Measurements from ENCODE around the gene HOGA1.
"Not testable (repeated sequence)": the region's sequence is repeated elsewhere in the genome, so short reads cannot be mapped to it uniquely, and the experiment has no call there.

HOGA1 gene

DNA sequence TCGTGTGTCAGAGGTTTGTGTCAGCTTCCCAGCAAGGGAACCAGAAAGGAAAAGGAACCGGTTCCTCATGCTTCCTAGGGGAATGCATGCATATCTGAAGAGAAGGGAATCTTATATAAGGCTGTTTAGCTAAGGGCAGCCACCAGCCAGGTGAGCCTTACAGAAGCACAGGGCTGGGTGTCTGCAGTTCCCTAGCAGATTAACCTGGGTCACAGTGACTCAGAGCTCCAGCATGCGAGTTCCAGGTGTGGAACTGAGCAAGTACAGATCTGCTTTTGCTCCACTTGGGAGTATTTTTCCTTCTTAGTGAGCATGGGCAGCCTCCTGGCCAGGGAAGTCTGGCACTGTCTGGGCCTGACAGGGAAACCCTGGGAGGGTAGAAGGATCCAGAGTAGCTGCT, 12.6 kb upstream of the HOGA1 start:
- no peak for DNase-seq (ENCODE audit: low spot score)
- no peak overlapping the region for H3K27ac ChIP-seq

DNA sequence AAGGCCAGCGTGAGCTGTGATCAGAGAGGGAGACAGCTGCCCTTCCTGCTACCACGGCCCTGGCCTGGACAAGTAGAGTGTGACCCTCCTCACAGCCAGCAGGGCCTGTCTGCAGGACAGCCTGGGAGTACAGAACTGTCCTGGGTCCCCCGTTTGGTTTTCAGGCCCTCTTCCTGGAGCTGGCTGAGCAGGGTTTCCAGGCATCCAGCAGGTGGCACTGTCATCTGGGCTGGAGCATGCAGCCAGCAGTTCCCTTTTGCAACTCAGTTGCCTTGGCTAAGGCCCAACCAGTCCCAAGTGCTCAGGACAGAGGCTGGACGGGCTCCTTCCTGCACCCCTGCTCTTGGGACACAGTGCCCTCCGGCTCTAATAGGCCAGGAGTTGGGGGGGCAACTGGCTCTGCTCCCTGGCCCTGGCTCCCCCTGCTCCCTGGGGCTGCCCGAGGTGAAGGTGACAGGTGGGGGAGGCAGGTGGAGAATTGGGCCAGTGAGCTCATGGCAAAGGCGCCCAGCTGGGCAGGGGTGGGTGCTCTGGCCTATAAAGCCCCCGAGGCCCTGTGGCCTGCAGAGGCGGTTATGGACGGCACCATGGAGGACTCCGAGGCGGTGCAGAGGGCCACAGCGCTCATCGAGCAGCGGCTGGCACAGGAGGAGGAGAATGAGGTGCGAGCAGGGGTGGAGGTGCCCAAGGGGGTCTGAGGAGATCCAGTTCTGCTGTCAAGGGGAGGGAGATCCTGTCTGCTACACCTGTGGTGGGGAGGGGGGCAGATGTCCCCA, 11.8 kb upstream of the HOGA1 start, which contains the start of gene ANKRD2:
Gene ANKRD2 (plus strand): TSS at position 566 of the 776 bp plus-strand sequence. CDS start 10 bp downstream, at position 576.
- TF ChIP-seq, protein P1, sequence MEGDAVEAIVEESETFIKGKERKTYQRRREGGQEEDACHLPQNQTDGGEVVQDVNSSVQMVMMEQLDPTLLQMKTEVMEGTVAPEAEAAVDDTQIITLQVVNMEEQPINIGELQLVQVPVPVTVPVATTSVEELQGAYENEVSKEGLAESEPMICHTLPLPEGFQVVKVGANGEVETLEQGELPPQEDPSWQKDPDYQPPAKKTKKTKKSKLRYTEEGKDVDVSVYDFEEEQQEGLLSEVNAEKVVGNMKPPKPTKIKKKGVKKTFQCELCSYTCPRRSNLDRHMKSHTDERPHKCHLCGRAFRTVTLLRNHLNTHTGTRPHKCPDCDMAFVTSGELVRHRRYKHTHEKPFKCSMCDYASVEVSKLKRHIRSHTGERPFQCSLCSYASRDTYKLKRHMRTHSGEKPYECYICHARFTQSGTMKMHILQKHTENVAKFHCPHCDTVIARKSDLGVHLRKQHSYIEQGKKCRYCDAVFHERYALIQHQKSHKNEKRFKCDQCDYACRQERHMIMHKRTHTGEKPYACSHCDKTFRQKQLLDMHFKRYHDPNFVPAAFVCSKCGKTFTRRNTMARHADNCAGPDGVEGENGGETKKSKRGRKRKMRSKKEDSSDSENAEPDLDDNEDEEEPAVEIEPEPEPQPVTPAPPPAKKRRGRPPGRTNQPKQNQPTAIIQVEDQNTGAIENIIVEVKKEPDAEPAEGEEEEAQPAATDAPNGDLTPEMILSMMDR (IDR thresholded peaks at IDR 0.05) = peak; percentile 90
- Histone ChIP-seq H3K4me3 (no peak within 1 kb of the TSS), H3K27ac (peak within 1 kb of the TSS in 1 of 2 donors; percentile 15)
- DNase-seq (ENCODE audit: low spot score) = peak; percentile 85

More for the DNA sequence above, 12.6 kb upstream of the HOGA1 start:
- no peak overlapping the region for H3K4me3 ChIP-seq
- TF ChIP-seq, protein P1 (IDR thresholded peaks at IDR 0.05) = no peak

DNA sequence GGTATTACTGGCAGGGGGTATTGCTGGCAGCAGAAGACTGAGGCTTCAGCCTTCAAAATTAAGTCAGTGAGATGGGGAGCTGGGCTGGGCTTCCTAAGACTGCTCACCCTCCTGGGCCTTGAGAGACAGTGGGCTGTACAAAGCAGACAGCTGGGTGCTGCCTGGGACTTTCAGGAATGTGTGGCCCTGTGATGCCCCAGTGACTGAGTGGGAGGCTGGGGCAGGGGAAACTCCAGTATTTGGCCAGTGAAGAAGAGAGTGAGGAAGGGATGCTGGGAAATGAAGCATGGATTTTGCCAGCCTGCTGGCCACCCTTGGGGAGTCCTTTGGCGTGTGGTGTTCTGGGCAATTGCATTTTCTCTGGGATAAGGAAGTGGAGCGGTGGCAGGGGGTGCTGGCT, 11.2 kb upstream of the HOGA1 start:
- H3K27ac ChIP-seq = peak overlapping the region in 1 of 2 donors; percentile 15
- H3K4me3 ChIP-seq = no peak overlapping the region
- TF ChIP-seq, protein P1 (IDR thresholded peaks at IDR 0.05) = no peak
- no peak for DNase-seq (ENCODE audit: low spot score)

DNA sequence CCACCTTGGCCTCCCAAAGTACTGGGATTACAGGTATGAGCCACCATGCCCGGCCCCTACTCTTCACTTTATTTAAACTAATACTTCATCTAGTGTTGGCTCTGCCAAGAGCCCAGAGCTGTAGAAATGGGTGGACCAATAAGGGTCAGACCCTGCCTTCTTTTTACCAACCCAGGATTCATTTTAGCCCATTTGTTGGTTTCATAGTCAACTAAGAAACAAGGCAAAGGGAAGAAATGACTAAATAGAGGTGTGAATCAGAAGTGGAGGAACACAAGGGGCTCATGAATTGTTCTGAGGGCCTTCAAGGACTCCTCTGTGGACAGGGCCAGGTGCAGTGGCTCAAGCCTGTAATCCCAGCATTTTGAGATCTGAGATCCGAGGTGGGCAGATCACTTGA, 10.5 kb upstream of the HOGA1 start:
- Histone ChIP-seq H3K4me3 (no peak overlapping the region), H3K27ac (peak overlapping the region in 1 of 2 donors; percentile 36)
- DNase-seq (ENCODE audit: low spot score) = no peak
- TF ChIP-seq, protein P1 (IDR thresholded peaks at IDR 0.05) = no peak

DNA sequence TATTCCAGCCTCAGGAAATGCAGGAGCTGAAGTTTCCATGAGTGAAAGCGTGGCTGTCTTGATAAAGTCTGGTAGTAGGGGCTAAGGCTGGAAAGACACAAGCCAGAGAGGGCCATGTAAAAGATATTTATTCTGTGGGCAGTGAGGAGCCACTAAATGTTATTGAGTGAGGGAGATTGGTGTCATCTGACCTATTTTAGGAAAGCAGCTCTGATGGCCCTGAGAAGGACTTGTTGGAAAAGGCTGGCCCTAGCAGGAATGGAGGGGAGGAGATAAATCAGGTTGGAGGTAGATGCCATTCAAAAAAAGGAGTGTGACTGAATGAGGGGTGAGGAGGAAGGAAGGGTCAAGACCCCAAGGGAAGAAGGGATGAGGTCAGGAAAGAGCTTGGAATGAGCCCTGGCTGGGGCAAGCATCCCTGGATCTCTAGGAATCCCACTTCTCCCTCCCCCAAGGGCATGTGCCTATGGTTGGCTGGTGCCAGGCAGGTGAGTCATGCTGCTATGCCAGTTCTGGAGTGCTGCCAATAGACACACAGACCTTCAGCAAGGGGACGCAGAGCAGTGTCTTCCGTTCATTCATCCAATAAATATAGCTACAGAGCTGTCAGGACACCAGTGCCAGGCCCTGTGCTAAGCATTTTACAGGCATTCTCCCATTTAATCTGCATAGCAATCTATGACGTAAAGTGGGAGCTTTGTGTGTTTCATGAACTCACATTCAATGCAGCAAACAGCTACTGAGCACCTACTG, 9.6 kb upstream of the HOGA1 start:
- Histone ChIP-seq H3K4me3 (no peak overlapping the region), H3K27ac (peak overlapping the region; percentile 1 to 78)
- TF ChIP-seq, protein P1 (IDR thresholded peaks at IDR 0.05) = no peak
- peak; percentile 80 for DNase-seq (ENCODE audit: low spot score)

DNA sequence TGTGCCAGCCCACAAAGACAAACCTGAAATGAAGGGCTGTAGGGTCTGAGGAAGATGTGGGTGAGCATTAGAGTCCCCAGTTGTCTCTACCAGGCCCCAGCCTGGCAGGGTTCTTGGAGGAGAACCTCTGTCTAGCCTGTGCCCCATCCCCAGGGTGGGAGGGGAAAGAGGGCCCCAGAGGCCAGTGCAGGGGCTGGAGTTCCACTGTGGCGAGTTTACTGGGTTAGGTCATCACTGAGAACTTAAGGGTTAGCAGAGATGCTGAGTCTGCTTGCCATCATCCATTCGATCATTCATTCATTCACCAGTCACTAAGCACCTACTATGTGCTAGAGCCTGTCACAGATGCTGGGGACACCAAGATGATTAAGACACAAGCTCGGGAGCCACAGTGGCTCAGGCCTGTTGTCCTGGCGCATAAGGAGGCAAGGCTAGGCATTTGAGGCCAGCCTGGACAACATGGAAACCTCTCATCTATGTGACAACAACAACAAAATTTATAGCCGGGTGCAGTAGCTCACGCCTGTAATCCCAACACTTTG, 9.0 kb upstream of the HOGA1 start:
- Histone ChIP-seq H3K4me3 (no peak overlapping the region), H3K27ac (peak overlapping the region; percentile 1 to 78)
- no peak for DNase-seq (ENCODE audit: low spot score)
- TF ChIP-seq, protein P1 (IDR thresholded peaks at IDR 0.05) = no peak

DNA sequence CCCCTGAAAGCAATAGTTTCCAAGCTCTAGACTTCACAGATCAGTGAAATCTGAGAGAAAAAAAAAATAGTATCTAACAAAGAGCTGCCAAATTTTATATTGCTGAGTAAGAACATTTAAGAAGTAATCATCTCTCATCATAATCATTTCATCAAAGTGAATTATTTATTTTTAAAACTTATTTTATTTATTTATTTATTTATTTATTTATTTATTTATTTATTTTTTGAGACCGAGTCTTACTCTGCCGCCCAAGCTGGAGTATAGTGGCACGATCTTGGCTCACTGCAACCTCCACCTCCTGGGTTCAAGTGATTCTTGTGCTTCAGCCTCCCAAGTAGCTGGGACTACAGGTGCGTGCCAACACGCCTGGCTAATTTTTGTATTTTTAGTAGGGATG, 7.7 kb upstream of the HOGA1 start:
- not testable (repeated sequence) for H3K4me3 ChIP-seq; DNase-seq (ENCODE audit: low spot score)
- peak overlapping the region in 1 of 2 donors; percentile 61 for H3K27ac ChIP-seq
